ENCODE measurements around the gene PIP4K2A.

Gene PIP4K2A

DNA sequence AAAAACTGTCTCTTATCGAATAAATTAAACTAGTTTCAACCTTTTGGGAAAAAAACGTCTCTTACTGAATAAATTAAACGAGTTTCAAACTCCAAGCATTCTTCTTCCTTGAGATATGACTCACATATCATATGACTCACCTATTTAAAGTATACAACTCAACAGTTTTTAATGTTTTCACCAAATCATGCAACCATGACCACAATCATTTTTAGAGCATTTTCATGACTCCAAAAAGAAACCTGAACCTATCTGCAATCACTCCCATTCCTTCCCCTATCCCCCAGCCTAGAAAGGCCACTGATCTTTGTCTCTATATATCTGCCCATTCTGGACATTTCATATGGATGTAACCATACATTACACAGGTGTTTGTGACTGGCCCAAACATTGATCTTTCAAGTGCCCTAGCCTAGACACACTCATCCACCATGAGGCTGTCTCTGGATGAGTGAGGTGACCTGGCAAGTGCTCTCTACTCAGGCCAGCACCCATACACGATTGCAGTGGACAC, 115.3 kb downstream of the PIP4K2A start:
- peaks cover 0 to 5% of the 10 kb centered on the region in 2 donors for H3K4me1 ChIP-seq (ENCODE audit: control insufficient read depth in 2 of 2, insufficient read depth in 2 of 2, low read length in 2 of 2)
- H3K9ac ChIP-seq (ENCODE audit: low read depth in 1 of 2, low read length in 2 of 2) = no peak overlapping the region
- H3K4me3 ChIP-seq (ENCODE audit: low read length in 2 of 2) = no peak overlapping the region
- no peak overlapping the region for H3K27ac ChIP-seq (ENCODE audit: low read depth in 2 of 2, low read length in 2 of 2)
- no peaks in the 10 kb centered on the region for H3K27me3 ChIP-seq (ENCODE audit: control insufficient read depth in 2 of 2, insufficient read depth in 2 of 2, low read length in 2 of 2)
- H3K36me3 ChIP-seq (ENCODE audit: control insufficient read depth in 2 of 2, insufficient read depth in 2 of 2, low read length in 2 of 2) = peaks cover 0 to 3% of the 10 kb centered on the region in 2 donors
- H3K9me3 ChIP-seq (ENCODE audit: control insufficient read depth in 2 of 2, low read length in 2 of 2) = no peaks in the 10 kb centered on the region

DNA sequence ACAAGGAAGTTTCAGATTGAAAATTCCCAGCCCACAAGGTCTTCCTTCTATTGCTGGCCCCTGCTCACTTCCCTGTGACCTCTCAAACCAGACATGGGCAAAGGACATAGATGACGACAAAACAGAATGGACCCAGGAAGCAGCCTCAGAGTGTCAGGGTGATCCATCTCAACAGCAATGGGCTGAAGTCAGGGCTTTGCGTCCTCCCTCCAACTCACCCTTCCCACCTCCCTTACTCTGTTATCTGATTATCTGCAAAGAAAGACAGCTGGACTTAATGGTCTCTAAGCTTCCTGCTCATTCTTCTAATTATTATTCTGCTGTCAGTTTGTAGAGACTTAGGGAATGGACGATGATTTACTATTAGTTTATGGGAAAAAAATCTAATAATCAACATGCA, 115.9 kb downstream of the PIP4K2A start:
- no peak overlapping the region for H3K9ac ChIP-seq (ENCODE audit: low read depth in 1 of 2, low read length in 2 of 2)
- peaks cover 0 to 5% of the 10 kb centered on the region in 2 donors for H3K4me1 ChIP-seq (ENCODE audit: control insufficient read depth in 2 of 2, insufficient read depth in 2 of 2, low read length in 2 of 2)
- H3K27ac ChIP-seq (ENCODE audit: low read depth in 2 of 2, low read length in 2 of 2) = no peak overlapping the region

DNA sequence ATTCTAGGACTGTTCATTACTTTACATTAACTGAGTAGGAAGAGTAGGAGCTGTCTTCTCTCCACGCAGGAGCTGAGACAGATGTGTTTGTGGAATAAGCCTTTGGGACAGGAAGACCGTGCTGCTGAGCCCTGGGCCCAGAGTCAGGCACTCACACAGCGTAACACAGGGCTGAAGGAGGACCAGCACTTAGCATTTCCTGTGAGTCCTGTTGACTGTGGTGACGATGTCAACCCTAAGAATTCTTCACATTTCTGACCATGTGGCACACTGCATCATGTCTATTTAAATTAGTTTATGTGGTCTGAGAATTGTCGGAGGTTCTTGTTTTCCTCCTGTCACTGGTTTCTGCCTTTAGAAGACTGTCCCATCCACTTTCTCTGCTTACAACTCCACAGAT, 117.2 kb downstream of the PIP4K2A start:
- Histone ChIP-seq H3K27ac (ENCODE audit: low read depth in 2 of 2, low read length in 2 of 2) (no peak overlapping the region), H3K4me3 (ENCODE audit: low read length in 2 of 2) (no peak overlapping the region), H3K36me3 (ENCODE audit: control insufficient read depth in 2 of 2, insufficient read depth in 2 of 2, low read length in 2 of 2) (peaks cover 0 to 3% of the 10 kb centered on the region in 2 donors), H3K4me1 (ENCODE audit: control insufficient read depth in 2 of 2, insufficient read depth in 2 of 2, low read length in 2 of 2) (peaks cover 0 to 5% of the 10 kb centered on the region in 2 donors), H3K27me3 (ENCODE audit: control insufficient read depth in 2 of 2, insufficient read depth in 2 of 2, low read length in 2 of 2) (no peaks in the 10 kb centered on the region), H3K9me3 (ENCODE audit: control insufficient read depth in 2 of 2, low read length in 2 of 2) (no peaks in the 10 kb centered on the region), H3K9ac (ENCODE audit: low read depth in 1 of 2, low read length in 2 of 2) (no peak overlapping the region)

More for the DNA sequence above, 115.9 kb downstream of the PIP4K2A start:
- Histone ChIP-seq H3K9me3 (ENCODE audit: control insufficient read depth in 2 of 2, low read length in 2 of 2) (no peaks in the 10 kb centered on the region), H3K4me3 (ENCODE audit: low read length in 2 of 2) (no peak overlapping the region), H3K36me3 (ENCODE audit: control insufficient read depth in 2 of 2, insufficient read depth in 2 of 2, low read length in 2 of 2) (peaks cover 0 to 3% of the 10 kb centered on the region in 2 donors), H3K27me3 (ENCODE audit: control insufficient read depth in 2 of 2, insufficient read depth in 2 of 2, low read length in 2 of 2) (no peaks in the 10 kb centered on the region)

DNA sequence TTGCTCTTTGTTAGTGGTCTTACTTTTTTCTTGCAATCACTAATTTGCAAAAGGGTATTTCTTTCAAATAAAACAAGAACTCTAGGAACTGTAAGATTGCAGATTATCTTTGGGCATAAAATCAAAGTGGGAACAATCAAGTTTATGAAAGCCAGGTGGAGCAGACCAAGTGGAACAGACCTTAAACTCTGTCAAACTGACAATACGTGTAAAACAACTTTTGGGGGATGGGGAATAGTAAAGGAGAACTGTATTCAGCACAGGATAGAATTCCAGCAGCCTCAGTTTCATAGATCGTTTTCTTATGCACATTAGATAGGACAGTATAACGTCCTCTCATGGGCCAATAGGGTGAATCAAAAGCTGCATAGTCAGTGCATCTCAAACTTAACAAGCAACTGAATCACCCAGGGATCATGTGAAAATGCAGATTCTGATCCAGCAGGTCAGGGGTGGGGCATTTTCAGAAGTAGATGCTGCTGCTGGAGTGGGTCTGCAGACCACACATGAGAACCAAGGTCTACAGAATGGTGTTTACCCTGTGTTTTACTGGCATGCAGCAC, 120.7 kb downstream of the PIP4K2A start:
- peaks cover 0 to 8% of the 10 kb centered on the region in 2 donors for H3K36me3 ChIP-seq (ENCODE audit: control insufficient read depth in 2 of 2, insufficient read depth in 2 of 2, low read length in 2 of 2)
- H3K27me3 ChIP-seq (ENCODE audit: control insufficient read depth in 2 of 2, insufficient read depth in 2 of 2, low read length in 2 of 2) = no peaks in the 10 kb centered on the region
- no peak overlapping the region for H3K4me3 ChIP-seq (ENCODE audit: low read length in 2 of 2)
- no peak overlapping the region for H3K9ac ChIP-seq (ENCODE audit: low read depth in 1 of 2, low read length in 2 of 2)
- H3K4me1 ChIP-seq (ENCODE audit: control insufficient read depth in 2 of 2, insufficient read depth in 2 of 2, low read length in 2 of 2) = no peaks in the 10 kb centered on the region
- H3K27ac ChIP-seq (ENCODE audit: low read depth in 2 of 2, low read length in 2 of 2) = no peak overlapping the region
- no peaks in the 10 kb centered on the region for H3K9me3 ChIP-seq (ENCODE audit: control insufficient read depth in 2 of 2, low read length in 2 of 2)

DNA sequence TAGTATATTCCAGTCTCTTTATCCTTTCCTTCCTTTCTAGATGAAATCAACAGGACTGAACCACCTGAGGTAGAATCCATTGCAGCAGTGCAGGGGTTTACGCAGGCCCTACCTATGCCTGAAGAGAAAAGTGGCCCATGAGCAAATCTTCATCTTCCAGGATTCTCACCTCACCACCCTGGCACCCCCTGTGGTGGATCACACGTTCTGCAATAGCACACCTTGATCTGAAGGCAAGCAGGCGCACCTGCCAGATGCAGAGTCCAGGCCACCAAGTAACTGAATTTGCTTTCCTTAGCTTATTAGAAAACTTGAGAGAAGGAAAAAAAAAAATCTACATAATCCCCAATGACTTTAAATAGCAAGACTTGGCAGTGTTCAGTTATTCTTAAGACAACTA, 121.4 kb downstream of the PIP4K2A start:
- Histone ChIP-seq H3K36me3 (ENCODE audit: control insufficient read depth in 2 of 2, insufficient read depth in 2 of 2, low read length in 2 of 2) (peaks cover 0 to 8% of the 10 kb centered on the region in 2 donors), H3K27me3 (ENCODE audit: control insufficient read depth in 2 of 2, insufficient read depth in 2 of 2, low read length in 2 of 2) (no peaks in the 10 kb centered on the region), H3K9me3 (ENCODE audit: control insufficient read depth in 2 of 2, low read length in 2 of 2) (no peaks in the 10 kb centered on the region), H3K9ac (ENCODE audit: low read depth in 1 of 2, low read length in 2 of 2) (no peak overlapping the region), H3K4me1 (ENCODE audit: control insufficient read depth in 2 of 2, insufficient read depth in 2 of 2, low read length in 2 of 2) (no peaks in the 10 kb centered on the region), H3K4me3 (ENCODE audit: low read length in 2 of 2) (no peak overlapping the region), H3K27ac (ENCODE audit: low read depth in 2 of 2, low read length in 2 of 2) (no peak overlapping the region)

DNA sequence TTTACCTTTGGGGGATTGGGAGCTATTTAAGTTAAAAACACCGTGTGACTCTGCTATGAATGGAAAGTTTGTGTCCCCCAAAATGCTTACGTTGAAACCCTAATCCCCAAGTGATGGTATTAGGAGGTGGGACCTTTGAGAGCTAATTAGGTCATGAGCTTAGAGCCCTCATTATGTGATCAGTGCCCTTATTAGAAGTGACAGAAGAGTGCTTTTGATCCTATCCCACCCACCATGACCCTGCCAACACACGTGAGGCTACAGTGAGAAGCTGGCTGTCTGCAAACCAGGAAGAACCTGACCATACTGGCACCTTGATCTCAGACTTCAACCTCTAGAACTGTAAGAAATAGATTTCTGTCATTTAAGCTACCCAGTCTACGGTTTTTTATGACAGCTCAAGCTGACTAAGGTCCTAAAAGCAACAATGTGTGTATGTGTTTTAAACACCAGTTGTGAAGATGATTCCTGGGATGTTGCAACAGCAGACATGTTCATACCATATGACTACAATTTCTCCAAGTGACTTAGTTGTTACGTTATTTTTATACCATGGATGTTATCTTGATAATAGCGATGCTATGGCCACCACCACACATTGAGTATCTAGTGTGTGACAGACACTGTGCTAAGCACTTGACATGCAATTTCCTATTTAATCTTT, 124.4 kb downstream of the PIP4K2A start:
- Histone ChIP-seq H3K36me3 (ENCODE audit: control insufficient read depth in 2 of 2, insufficient read depth in 2 of 2, low read length in 2 of 2) (peaks cover 0 to 8% of the 10 kb centered on the region in 2 donors), H3K27ac (ENCODE audit: low read depth in 2 of 2, low read length in 2 of 2) (no peak overlapping the region), H3K4me3 (ENCODE audit: low read length in 2 of 2) (no peak overlapping the region), H3K4me1 (ENCODE audit: control insufficient read depth in 2 of 2, insufficient read depth in 2 of 2, low read length in 2 of 2) (no peaks in the 10 kb centered on the region), H3K9me3 (ENCODE audit: control insufficient read depth in 2 of 2, low read length in 2 of 2) (no peaks in the 10 kb centered on the region), H3K27me3 (ENCODE audit: control insufficient read depth in 2 of 2, insufficient read depth in 2 of 2, low read length in 2 of 2) (no peaks in the 10 kb centered on the region), H3K9ac (ENCODE audit: low read depth in 1 of 2, low read length in 2 of 2) (no peak overlapping the region)

DNA sequence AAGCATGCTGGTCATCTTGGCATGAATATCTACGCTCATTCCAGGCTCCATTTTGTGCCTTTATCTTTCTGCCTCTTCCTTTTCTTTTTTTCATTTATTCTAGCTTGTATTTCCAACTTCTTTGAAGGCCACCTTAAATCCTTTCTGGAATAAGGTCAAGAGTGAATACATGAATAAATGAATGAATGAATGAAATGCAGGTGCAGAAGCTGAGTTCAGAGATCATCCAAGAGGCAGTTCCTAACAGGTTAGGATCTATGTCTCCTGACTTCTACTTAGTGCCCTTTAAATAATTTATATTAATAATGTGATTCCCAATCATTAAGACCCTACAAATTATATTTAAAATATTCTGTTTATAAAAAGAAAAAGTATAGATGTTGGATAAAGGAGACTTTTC, 125.9 kb downstream of the PIP4K2A start:
- no peaks in the 10 kb centered on the region for H3K27me3 ChIP-seq (ENCODE audit: control insufficient read depth in 2 of 2, insufficient read depth in 2 of 2, low read length in 2 of 2)
- H3K36me3 ChIP-seq (ENCODE audit: control insufficient read depth in 2 of 2, insufficient read depth in 2 of 2, low read length in 2 of 2) = peaks cover 0 to 12% of the 10 kb centered on the region in 2 donors
- H3K9me3 ChIP-seq (ENCODE audit: control insufficient read depth in 2 of 2, low read length in 2 of 2) = no peaks in the 10 kb centered on the region
- H3K27ac ChIP-seq (ENCODE audit: low read depth in 2 of 2, low read length in 2 of 2) = no peak overlapping the region
- no peaks in the 10 kb centered on the region for H3K4me1 ChIP-seq (ENCODE audit: control insufficient read depth in 2 of 2, insufficient read depth in 2 of 2, low read length in 2 of 2)
- no peak overlapping the region for H3K9ac ChIP-seq (ENCODE audit: low read depth in 1 of 2, low read length in 2 of 2)
- no peak overlapping the region for H3K4me3 ChIP-seq (ENCODE audit: low read length in 2 of 2)

DNA sequence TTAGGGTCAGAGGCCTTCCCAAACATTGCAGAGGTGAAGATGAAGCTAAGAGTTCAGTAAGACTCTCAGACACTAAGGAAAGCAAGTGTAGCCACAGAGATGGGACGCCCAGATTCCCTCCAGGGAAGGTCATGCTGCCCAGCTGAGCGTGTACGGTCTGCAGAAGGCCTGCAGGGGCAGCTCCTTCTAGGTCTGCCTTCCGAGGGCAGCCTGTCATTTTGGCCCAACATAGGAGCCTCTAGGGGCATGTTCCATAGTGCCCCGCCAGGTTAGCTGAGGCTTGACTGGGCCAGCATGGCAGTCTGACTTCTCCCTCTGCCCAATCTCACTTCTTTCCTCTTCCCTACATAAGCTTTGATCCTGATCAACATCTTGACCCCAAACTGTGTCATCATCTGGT, 130.7 kb downstream of the PIP4K2A start:
- Histone ChIP-seq H3K4me3 (ENCODE audit: low read length in 2 of 2) (no peak overlapping the region), H3K36me3 (ENCODE audit: control insufficient read depth in 2 of 2, insufficient read depth in 2 of 2, low read length in 2 of 2) (peaks cover 0 to 12% of the 10 kb centered on the region in 2 donors), H3K27ac (ENCODE audit: low read depth in 2 of 2, low read length in 2 of 2) (no peak overlapping the region), H3K27me3 (ENCODE audit: control insufficient read depth in 2 of 2, insufficient read depth in 2 of 2, low read length in 2 of 2) (no peaks in the 10 kb centered on the region), H3K4me1 (ENCODE audit: control insufficient read depth in 2 of 2, insufficient read depth in 2 of 2, low read length in 2 of 2) (no peaks in the 10 kb centered on the region), H3K9ac (ENCODE audit: low read depth in 1 of 2, low read length in 2 of 2) (no peak overlapping the region), H3K9me3 (ENCODE audit: control insufficient read depth in 2 of 2, low read length in 2 of 2) (no peaks in the 10 kb centered on the region)

DNA sequence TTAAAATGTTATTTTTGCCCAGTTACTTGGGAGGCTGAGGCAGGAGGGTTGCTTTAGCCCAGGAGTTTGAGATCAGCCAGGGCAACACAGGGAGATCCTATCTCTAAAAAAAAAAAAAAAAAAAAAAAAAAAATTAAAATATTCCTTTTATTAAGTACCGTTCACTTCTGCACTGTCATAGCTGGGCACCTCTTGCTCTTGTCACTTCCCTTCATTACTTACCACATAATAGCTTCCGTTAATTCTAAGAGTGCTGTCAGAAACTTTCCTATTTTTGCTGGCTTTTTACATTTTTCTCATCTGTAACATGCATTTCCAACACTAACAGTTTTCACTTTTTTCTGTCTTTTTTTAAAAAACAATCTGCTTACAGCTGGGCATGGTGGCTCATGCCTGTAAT, 132.9 kb downstream of the PIP4K2A start:
- no peaks in the 10 kb centered on the region for H3K27me3 ChIP-seq (ENCODE audit: control insufficient read depth in 2 of 2, insufficient read depth in 2 of 2, low read length in 2 of 2)
- H3K9me3 ChIP-seq (ENCODE audit: control insufficient read depth in 2 of 2, low read length in 2 of 2) = no peaks in the 10 kb centered on the region
- H3K4me1 ChIP-seq (ENCODE audit: control insufficient read depth in 2 of 2, insufficient read depth in 2 of 2, low read length in 2 of 2) = no peaks in the 10 kb centered on the region
- H3K4me3 ChIP-seq (ENCODE audit: low read length in 2 of 2) = no peak overlapping the region
- H3K27ac ChIP-seq (ENCODE audit: low read depth in 2 of 2, low read length in 2 of 2) = no peak overlapping the region
- H3K9ac ChIP-seq (ENCODE audit: low read depth in 1 of 2, low read length in 2 of 2) = no peak overlapping the region
- peaks cover 0 to 12% of the 10 kb centered on the region in 2 donors for H3K36me3 ChIP-seq (ENCODE audit: control insufficient read depth in 2 of 2, insufficient read depth in 2 of 2, low read length in 2 of 2)

DNA sequence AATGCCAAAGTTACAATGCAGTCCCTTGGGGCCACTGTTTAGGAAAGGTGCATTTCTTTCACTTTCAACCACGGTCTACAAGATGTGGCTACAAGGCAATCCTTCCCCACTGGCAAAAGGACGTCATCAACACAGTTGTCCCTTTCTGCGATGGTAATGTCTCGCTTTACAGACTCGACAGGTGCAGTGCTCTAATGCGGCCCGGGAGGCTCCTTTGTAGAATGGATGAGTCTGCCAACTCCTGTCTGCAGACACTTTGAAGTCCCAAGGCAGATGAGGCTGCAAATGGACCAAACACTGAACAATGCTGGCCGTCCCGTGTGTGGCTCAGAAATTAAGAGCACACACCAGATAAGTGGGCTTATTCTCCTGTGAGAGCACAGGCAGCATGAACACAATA, 133.7 kb downstream of the PIP4K2A start:
- Histone ChIP-seq H3K27ac (ENCODE audit: low read depth in 2 of 2, low read length in 2 of 2) (no peak overlapping the region), H3K9ac (ENCODE audit: low read depth in 1 of 2, low read length in 2 of 2) (no peak overlapping the region), H3K36me3 (ENCODE audit: control insufficient read depth in 2 of 2, insufficient read depth in 2 of 2, low read length in 2 of 2) (peaks cover 0 to 12% of the 10 kb centered on the region in 2 donors), H3K9me3 (ENCODE audit: control insufficient read depth in 2 of 2, low read length in 2 of 2) (no peaks in the 10 kb centered on the region), H3K27me3 (ENCODE audit: control insufficient read depth in 2 of 2, insufficient read depth in 2 of 2, low read length in 2 of 2) (no peaks in the 10 kb centered on the region), H3K4me1 (ENCODE audit: control insufficient read depth in 2 of 2, insufficient read depth in 2 of 2, low read length in 2 of 2) (no peaks in the 10 kb centered on the region), H3K4me3 (ENCODE audit: low read length in 2 of 2) (no peak overlapping the region)

Data from mucosa of rectum (tissue), 2 donors.